GM21381 (cell line): ENCODE measurements around the gene TRIM33.
"Not testable (repeated sequence)": the region's sequence is repeated elsewhere in the genome, so short reads cannot be mapped to it uniquely, and the experiment has no call there.

ENCODE experiments used
- ATAC-seq: cut with Tn5 transposase; IDR thresholded peaks from one replicate; pipeline ENCODE4 v1.9.1; 2021; ENCODE audit warnings: mild to moderate bottlenecking, moderate library complexity; ENCODE audit not compliant: unreplicated experiment

Gene TRIM33

GRCh38 chr1:114363230-114363629, 147.8 kb downstream of the TRIM33 start:
- not testable (repeated sequence) for ATAC-seq

- no peak for ATAC-seq
Observed at GRCh38 chr1:114359791-114360190, 151.2 kb downstream of the TRIM33 start.

GRCh38 chr1:114355240-114355639, 155.8 kb downstream of the TRIM33 start:
- no peak for ATAC-seq

- ATAC-seq: no peak
Observed at GRCh38 chr1:114353262-114353661, 157.7 kb downstream of the TRIM33 start.

GRCh38 chr1:114352797-114353196, 158.2 kb downstream of the TRIM33 start:
- ATAC-seq: no peak

GRCh38 chr1:114350731-114351445, 160.1 kb downstream of the TRIM33 start:
- no peak for ATAC-seq

GRCh38 chr1:114349891-114350605, 161.0 kb downstream of the TRIM33 start:
- ATAC-seq: no peak

GRCh38 chr1:114347431-114348209, 163.4 kb downstream of the TRIM33 start:
- no peak for ATAC-seq

- ATAC-seq: peak; percentile 99
Observed at GRCh38 chr1:114346480-114347029, 164.4 kb downstream of the TRIM33 start.

GRCh38 chr1:114345930-114346479, 165.0 kb downstream of the TRIM33 start:
- ATAC-seq: peak; percentile 31

GRCh38 chr1:114344656-114345055, 166.3 kb downstream of the TRIM33 start:
- ATAC-seq: no peak
